Ovary (tissue), 3 donors: ENCODE data around the gene MIF.

ENCODE experiments used
- CTCF ChIP-seq, 3 donors: fragments of 450-650 bp in 2 of 3; fragments of 200-600 bp in 1 of 3; IDR thresholded peaks; one replicate each; pipeline versions ENCODE4 v1.5.1 to v1.8.0; 2016 to 2022; ENCODE audit warnings: antibody characterized with exemption in 3 of 3, mild to moderate bottlenecking in 1 of 3
- POLR2A ChIP-seq: fragments of 450-650 bp; IDR thresholded peaks from one replicate; pipeline ENCODE4 v1.6.1; 2017; ENCODE audit warnings: antibody characterized with exemption, mild to moderate bottlenecking, moderate library complexity
- donor health status: DM: no; HTN: no; CAD: no.

- TF ChIP-seq CTCF (IDR thresholded peaks at IDR 0.05) (no peak), POLR2A (no peak)
Measured at GRCh38 chr22:23898006-23898974, 4.1 kb downstream of the MIF start.
